Omental fat pad (tissue), 4 donors: ENCODE results near the gene ANKRD53. TPM values are rescaled to one million over a fixed set of nuclear protein-coding genes. Genes with fewer than 3 reads are reported as not detected.
A peak's percentile ranks its signal among the peaks of the same experiment; 100 is the strongest.

ENCODE experiments used
- ATAC-seq: fragments of 150-250 bp; one replicate; pipeline ENCODE4 v1.9.1; 2016; ENCODE audit warnings: mild to moderate bottlenecking, moderate library complexity; ENCODE audit not compliant: low FRiP score
- DNase-seq: peaks from one replicate; pipeline ENCODE4 v3.0.0-alpha.2; 2019; ENCODE audit warnings: low spot score
- total RNA-seq, 4 donors: library from RNA; depleted of rRNA; stranded (reverse); fragments of >200 nt; gene quantifications; one replicate each; pipeline ENCODE4 v1.1.0, GENCODE V29; 2016
- TF ChIP-seq, protein P1 (sequence below), 3 donors: fragments of 450-650 bp; IDR thresholded peaks; one replicate each; pipeline ENCODE4 v1.5.1; 2016 to 2017; ENCODE audit warnings: antibody characterized with exemption in 3 of 3, mild to moderate bottlenecking in 3 of 3, moderate library complexity in 2 of 3

ANKRD53 gene, protein sequence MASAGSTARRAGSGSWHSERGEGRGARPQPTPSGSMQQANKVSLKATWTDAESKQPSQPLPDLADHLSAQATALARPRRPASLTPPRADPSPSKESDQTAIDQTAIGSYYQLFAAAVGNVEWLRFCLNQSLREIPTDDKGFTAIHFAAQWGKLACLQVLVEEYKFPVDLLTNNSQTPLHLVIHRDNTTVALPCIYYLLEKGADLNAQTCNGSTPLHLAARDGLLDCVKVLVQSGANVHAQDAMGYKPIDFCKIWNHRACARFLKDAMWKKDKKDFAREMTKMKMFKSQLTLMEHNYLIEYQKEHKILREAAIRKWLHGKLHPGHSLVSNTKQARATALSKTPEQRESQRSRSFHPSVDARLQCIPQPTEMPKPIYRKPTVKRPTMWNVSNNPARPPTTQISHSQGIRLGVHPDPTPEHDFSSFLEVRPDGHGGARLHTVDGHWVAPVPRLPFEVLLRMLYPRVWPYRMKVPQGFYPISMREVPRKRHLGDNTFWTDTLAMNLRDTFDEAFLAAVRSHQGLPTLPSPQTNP
- total RNA-seq = 10 to 100 TPM in 2 of 4 donors, 1 to 10 TPM in 2; 6.2 to 16.8 (median 10.0) TPM

DNA sequence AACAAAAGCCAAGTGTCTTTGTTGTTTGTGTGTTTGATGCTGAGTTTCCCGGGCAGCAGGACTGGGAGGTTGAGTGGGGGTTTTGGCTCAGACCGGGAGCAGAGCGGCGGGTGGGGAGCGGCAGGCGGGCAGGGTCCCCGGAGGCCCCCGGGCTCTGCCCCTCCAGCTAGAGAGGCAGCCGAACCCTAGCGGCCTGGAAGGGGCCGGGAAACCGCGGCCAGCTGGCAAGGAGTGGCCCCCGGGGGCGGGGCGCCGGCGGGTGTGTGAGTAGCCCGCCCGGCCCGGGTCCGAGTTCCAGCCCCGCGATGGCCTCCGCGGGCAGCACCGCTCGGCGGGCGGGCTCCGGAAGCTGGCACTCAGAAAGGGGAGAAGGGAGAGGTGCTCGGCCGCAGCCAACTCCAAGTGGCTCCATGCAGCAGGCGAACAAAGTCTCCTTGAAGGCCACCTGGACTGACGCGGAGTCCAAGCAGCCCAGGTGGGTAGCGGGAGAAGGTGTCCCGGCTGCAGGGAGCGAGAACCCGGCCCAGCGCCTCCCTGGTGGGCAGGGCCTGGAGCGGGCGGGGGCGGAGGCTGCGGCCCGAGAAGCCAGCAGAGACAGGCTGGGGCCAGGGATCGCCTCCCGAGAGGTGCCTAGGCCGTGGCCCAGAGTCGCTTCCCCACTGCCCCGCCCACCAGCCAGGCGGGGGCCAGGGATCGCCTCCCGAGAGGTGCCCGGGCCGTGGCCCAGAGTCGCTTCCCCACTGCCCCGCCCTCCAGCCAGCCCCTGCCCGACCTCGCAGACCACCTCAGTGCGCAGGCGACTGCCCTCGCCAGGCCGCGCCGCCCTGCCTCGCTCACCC is at the start of gene ANKRD53:
ANKRD53 (plus strand) TSS at position 290 of the 839 bp plus-strand sequence; CDS start at position 306, 16 bp downstream.
- TF ChIP-seq, protein P1, sequence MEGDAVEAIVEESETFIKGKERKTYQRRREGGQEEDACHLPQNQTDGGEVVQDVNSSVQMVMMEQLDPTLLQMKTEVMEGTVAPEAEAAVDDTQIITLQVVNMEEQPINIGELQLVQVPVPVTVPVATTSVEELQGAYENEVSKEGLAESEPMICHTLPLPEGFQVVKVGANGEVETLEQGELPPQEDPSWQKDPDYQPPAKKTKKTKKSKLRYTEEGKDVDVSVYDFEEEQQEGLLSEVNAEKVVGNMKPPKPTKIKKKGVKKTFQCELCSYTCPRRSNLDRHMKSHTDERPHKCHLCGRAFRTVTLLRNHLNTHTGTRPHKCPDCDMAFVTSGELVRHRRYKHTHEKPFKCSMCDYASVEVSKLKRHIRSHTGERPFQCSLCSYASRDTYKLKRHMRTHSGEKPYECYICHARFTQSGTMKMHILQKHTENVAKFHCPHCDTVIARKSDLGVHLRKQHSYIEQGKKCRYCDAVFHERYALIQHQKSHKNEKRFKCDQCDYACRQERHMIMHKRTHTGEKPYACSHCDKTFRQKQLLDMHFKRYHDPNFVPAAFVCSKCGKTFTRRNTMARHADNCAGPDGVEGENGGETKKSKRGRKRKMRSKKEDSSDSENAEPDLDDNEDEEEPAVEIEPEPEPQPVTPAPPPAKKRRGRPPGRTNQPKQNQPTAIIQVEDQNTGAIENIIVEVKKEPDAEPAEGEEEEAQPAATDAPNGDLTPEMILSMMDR (IDR thresholded peaks at IDR 0.05) = no peak
- no peak for DNase-seq
- peak; percentile 68 for ATAC-seq

DNA sequence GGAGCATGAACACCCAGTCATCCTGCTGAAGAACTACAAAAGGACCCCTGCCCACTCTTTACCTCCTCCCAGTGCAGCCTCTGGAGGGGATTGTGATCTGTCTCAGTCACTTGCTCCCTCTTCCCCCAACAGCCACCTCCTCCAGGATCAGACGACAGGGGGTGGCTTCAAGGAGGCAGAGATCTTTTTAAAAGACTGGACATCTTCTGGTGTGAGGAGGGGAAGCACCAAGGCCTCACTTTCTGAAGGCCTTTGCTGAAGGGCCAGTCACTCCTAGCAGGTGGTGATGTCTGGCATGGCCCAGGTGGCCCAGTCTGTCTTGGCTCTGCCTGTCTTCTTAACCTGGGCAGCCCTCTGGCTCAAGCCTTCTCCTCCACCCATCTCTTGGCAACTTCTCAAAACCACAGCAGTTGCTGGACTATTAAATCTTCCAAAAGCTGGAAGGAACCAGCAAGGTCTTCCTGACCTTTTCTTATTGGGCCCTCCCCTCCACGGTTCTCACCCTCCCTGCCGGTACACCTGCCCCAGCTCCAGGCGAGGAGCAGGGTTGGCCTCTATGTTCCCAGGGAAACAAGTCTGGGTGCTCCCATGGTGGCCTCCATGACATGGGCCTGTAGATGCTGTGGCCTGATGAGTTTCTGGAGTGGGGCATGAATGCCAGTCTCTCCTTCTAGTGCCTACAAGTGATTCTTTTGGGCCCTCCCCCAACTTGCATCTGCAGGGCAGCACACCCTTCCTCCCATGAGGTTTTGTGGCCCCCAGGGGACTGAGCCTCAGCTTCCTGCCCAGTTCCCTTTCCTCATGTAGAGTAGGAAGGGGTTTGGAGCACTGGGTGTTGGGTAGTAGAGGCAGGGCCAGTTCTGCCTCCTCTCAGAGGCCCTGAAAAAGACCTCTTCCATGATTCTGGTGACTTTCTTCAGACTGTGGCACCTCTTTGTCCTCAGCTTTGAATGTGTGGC is 47.8 kb upstream of the ANKRD53 start:
- no peak for DNase-seq

DNA sequence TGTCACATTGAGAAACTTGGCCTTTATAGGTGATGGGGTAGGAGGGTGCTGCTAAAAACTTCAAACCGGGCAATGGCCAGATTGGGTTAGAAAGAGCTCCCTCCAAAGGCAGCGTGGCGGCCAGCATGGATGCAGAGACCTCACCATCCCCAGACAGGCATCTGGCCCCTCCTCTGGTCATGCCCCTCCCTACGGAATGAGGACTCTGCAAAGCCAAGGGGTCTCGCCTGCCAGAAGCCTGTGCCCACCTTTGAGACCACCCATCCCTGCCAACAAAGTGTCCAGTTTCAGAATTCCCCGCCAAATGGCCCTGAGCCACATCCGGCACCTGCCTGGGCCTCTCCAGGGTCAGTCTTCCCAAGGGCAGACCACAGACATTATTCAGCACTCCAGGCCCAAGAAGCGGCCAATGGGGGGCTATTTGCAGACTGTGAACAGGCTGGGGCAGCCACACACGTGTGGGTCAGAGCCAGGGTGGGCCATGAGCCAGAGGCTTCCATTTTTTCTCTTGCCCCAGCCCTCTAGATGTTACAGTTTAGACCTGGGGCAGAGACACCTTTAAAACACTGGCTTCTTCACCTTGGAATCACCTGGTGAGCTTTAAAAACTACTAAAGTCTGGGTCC is 46.9 kb upstream of the ANKRD53 start:
- TF ChIP-seq, protein P1 (IDR thresholded peaks at IDR 0.05) = no peak
- DNase-seq (no peak), ATAC-seq (no peak)

More for the DNA sequence above, 47.8 kb upstream of the ANKRD53 start:
- ATAC-seq = no peak
- TF ChIP-seq, protein P1 (IDR thresholded peaks at IDR 0.05) = no peak

DNA sequence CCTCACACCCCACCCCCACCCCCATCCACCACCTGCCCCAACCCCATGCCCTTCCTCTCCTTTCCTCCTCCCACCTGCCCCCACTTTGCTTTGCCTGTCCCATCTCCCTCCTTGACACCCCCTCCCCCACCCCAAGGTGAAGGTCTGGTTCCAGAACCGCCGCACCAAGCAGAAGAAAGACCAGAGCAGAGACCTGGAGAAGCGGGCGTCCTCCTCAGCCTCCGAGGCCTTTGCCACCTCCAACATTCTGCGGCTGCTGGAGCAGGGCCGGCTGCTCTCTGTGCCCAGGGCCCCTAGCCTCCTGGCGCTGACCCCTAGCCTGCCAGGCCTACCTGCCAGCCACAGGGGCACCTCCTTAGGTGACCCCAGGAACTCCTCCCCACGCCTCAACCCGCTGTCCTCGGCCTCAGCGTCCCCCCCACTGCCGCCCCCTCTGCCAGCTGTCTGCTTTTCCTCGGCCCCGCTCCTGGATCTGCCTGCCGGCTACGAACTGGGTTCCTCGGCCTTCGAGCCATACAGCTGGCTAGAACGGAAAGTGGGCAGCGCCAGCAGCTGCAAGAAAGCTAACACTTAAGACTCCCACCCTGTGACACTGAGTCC is 45.7 kb upstream of the ANKRD53 start:
- no peak for DNase-seq
- ATAC-seq = no peak
- TF ChIP-seq, protein P1 (IDR thresholded peaks at IDR 0.05) = no peak

DNA sequence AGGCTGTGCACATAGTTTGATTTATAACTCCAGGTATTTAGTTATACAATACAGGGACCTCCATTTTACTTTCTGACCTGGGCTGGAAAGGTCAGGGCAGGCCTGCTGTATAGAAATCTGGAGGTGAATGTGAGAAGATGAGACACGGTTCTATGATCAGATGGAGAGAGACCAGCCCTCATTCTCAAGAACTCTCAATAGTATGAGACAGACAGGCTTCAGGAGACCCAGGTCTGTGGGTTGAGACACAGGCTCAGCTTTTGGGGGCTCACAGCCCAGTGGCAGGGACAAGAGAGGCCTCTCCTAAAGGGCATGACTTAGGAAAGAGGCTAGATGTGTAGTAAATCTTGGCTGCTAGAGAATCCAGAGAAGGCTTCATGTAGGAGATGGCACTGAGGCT is 43.4 kb upstream of the ANKRD53 start:
- TF ChIP-seq, protein P1 (IDR thresholded peaks at IDR 0.05) = no peak
- DNase-seq = no peak
- no peak for ATAC-seq
